ENCODE measurements around the gene ZDBF2.

GRCh38 chr2:206232287-206233035 lies 42.0 kb upstream of the ZDBF2 start:
- TF ChIP-seq EZH2 (IDR thresholded peaks at IDR 0.05; ENCODE audit: insufficient read depth, low read length) (no peak), CTCF (IDR thresholded peaks at IDR 0.05; ENCODE audit: insufficient read depth, low read depth, low read length) (no peak)

All from astrocyte (in vitro differentiated cells and primary cell).